Epithelial cell of esophagus (primary cell): ENCODE measurements around the gene FAM3A.

Experiments
- DNase-seq: peaks from one replicate; pipeline ENCODE4 v3.0.0; 2010; ENCODE audit warnings: low read depth
- H3K4me3 ChIP-seq: 2 replicates; pipeline ENCODE4 v1.5.1; 2011; ENCODE audit warnings: mild to moderate bottlenecking, low read length, control low read depth
- CTCF ChIP-seq: IDR thresholded peaks from 2 replicates; pipeline ENCODE4 v1.5.1; 2011; ENCODE audit warnings: low read depth, mild to moderate bottlenecking, low read length, control low read depth, inconsistent platforms; ENCODE audit not compliant: insufficient read depth; ENCODE audit errors: missing control alignments

FAM3A gene

GRCh38 chrX:154513716-154514115 is 2.3 kb downstream of the FAM3A start:
- no peak for DNase-seq
- H3K4me3 ChIP-seq: no peak overlapping the region
- TF ChIP-seq CTCF: no peak

- no peak overlapping the region for H3K4me3 ChIP-seq
- no peak for DNase-seq
- no peak for TF ChIP-seq CTCF
Observed at GRCh38 chrX:154512879-154513553, 3.0 kb downstream of the FAM3A start.

- DNase-seq: no peak
- H3K4me3 ChIP-seq: no peak overlapping the region
- TF ChIP-seq CTCF: no peak
Observed at GRCh38 chrX:154511761-154512160, 4.3 kb downstream of the FAM3A start.

- DNase-seq: no peak
- no peak for TF ChIP-seq CTCF
Observed at GRCh38 chrX:154509455-154509854, 6.6 kb downstream of the FAM3A start.

GRCh38 chrX:154508384-154508745 is 7.7 kb downstream of the FAM3A start:
- H3K4me3 ChIP-seq: no peak overlapping the region
- no peak for TF ChIP-seq CTCF
- no peak for DNase-seq

More at GRCh38 chrX:154509455-154509854, 6.6 kb downstream of the FAM3A start:
- no peak overlapping the region for H3K4me3 ChIP-seq

GRCh38 chrX:154507673-154508383 is 8.2 kb downstream of the FAM3A start:
- TF ChIP-seq CTCF: no peak
- no peak for DNase-seq
- no peak overlapping the region for H3K4me3 ChIP-seq
